ENCODE data around the gene ZBTB7C. TPM values are rescaled to one million over a fixed set of nuclear protein-coding genes. Genes with fewer than 3 reads are reported as not detected.
A peak's percentile ranks its signal among the peaks of the same experiment; 100 is the strongest.

ZBTB7C gene
- total and polyA plus RNA-seq, 5 donors from 2014 or later, result not detected

DNA sequence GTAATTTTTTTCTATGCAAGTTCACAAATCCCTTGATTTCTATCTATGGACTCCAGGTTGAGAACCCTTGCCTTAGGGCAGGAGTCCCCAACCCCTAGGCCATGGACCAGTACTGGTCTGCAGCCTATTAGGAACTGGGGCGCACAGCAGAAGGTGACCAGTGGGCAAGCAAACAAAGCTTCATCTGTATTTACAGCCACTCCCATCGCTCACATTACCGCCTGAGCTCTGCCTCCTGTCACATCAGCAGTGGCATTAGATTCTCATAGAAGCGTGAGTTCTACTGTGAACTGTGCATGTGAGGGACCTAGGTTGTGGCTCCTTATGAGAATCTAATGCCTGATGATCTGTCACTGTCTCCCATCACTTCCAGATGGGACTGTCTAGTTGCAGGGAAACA is 408.5 kb downstream of the ZBTB7C start:
- no peak overlapping the region for H3K27ac Mint-ChIP-seq
- H3K4me3 Mint-ChIP-seq, result no peak overlapping the region
- H3K27ac ChIP-seq (ENCODE audit: insufficient read depth, low read length, poor library complexity, severe bottlenecking), result no peak overlapping the region
- no peaks in the 10 kb centered on the region for H3K4me1 Mint-ChIP-seq
- H3K4me3 ChIP-seq (ENCODE audit: low read depth, low read length), result no peak overlapping the region
- H3K27me3 ChIP-seq (ENCODE audit: control insufficient read depth, insufficient read depth, low read length), result no peaks in the 10 kb centered on the region
- H3K36me3 Mint-ChIP-seq, result no peaks in the 10 kb centered on the region
- no peak for ATAC-seq (ENCODE audit: low read depth in 2 of 2)
- H3K27me3 Mint-ChIP-seq, result peaks cover 4% of the 10 kb centered on the region
- DNase-seq, result no peak
- no peaks in the 10 kb centered on the region for H3K4me1 ChIP-seq (ENCODE audit: control insufficient read depth, insufficient read depth, low read length, poor library complexity, severe bottlenecking)
- peaks cover 0 to 12% (median 1%) of the 10 kb centered on the region in 7 donors for H3K9me3 Mint-ChIP-seq
- H3K9me3 ChIP-seq (ENCODE audit: control insufficient read depth in 2 of 2, low read length in 2 of 2), result peaks cover 3 to 7% of the 10 kb centered on the region in 2 experiments
- no peaks in the 10 kb centered on the region for H3K36me3 ChIP-seq (ENCODE audit: control insufficient read depth, insufficient read depth, low read length)

- peaks cover 3 to 7% of the 10 kb centered on the region in 2 experiments for H3K9me3 ChIP-seq (ENCODE audit: control insufficient read depth in 2 of 2, low read length in 2 of 2)
- peaks cover 0 to 12% (median 1%) of the 10 kb centered on the region in 7 donors for H3K9me3 Mint-ChIP-seq
- peaks cover 4% of the 10 kb centered on the region for H3K27me3 Mint-ChIP-seq
- ATAC-seq (ENCODE audit: low read depth in 2 of 2), result no peak
- H3K36me3 ChIP-seq (ENCODE audit: control insufficient read depth, insufficient read depth, low read length), result no peaks in the 10 kb centered on the region
- no peaks in the 10 kb centered on the region for H3K36me3 Mint-ChIP-seq
- no peak for DNase-seq
- no peak overlapping the region for H3K4me3 Mint-ChIP-seq
- no peaks in the 10 kb centered on the region for H3K4me1 ChIP-seq (ENCODE audit: control insufficient read depth, insufficient read depth, low read length, poor library complexity, severe bottlenecking)
- H3K27ac Mint-ChIP-seq, result no peak overlapping the region
- H3K4me3 ChIP-seq (ENCODE audit: low read depth, low read length), result no peak overlapping the region
- no peaks in the 10 kb centered on the region for H3K27me3 ChIP-seq (ENCODE audit: control insufficient read depth, insufficient read depth, low read length)
- no peaks in the 10 kb centered on the region for H3K4me1 Mint-ChIP-seq
- H3K27ac ChIP-seq (ENCODE audit: insufficient read depth, low read length, poor library complexity, severe bottlenecking), result no peak overlapping the region
These were observed 409.4 kb downstream of the ZBTB7C start for GRCh38 chr18:47999801-48000248.

GRCh38 chr18:47997338-47997780 is 411.8 kb downstream of the ZBTB7C start:
- Mint-ChIP-seq H3K4me1 (no peaks in the 10 kb centered on the region), H3K27ac (no peak overlapping the region), H3K36me3 (no peaks in the 10 kb centered on the region), H3K9me3 (peaks cover 0 to 12% (median 1%) of the 10 kb centered on the region in 7 donors), H3K27me3 (no peaks in the 10 kb centered on the region), H3K4me3 (no peak overlapping the region)
- Histone ChIP-seq H3K36me3 (ENCODE audit: control insufficient read depth, insufficient read depth, low read length) (no peaks in the 10 kb centered on the region), H3K9me3 (ENCODE audit: control insufficient read depth in 2 of 2, low read length in 2 of 2) (peaks cover 3 to 7% of the 10 kb centered on the region in 2 experiments), H3K27me3 (ENCODE audit: control insufficient read depth, insufficient read depth, low read length) (no peaks in the 10 kb centered on the region), H3K27ac (ENCODE audit: insufficient read depth, low read length, poor library complexity, severe bottlenecking) (no peak overlapping the region), H3K4me1 (ENCODE audit: control insufficient read depth, insufficient read depth, low read length, poor library complexity, severe bottlenecking) (no peaks in the 10 kb centered on the region), H3K4me3 (ENCODE audit: low read depth, low read length) (no peak overlapping the region)
- DNase-seq, result peak in 1 of 3 donors; percentile 16
- ATAC-seq (ENCODE audit: low read depth in 2 of 2), result no peak

- H3K4me1 ChIP-seq (ENCODE audit: control insufficient read depth, insufficient read depth, low read length, poor library complexity, severe bottlenecking), result no peaks in the 10 kb centered on the region
- H3K4me1 Mint-ChIP-seq, result no peaks in the 10 kb centered on the region
- H3K27ac ChIP-seq (ENCODE audit: insufficient read depth, low read length, poor library complexity, severe bottlenecking), result no peak overlapping the region
- H3K36me3 ChIP-seq (ENCODE audit: control insufficient read depth, insufficient read depth, low read length), result no peaks in the 10 kb centered on the region
- no peak for DNase-seq
- no peak for ATAC-seq (ENCODE audit: low read depth in 2 of 2)
- no peaks in the 10 kb centered on the region for H3K27me3 Mint-ChIP-seq
- H3K27me3 ChIP-seq (ENCODE audit: control insufficient read depth, insufficient read depth, low read length), result no peaks in the 10 kb centered on the region
- peaks cover 0 to 12% (median 4%) of the 10 kb centered on the region in 7 donors for H3K9me3 Mint-ChIP-seq
- H3K36me3 Mint-ChIP-seq, result no peaks in the 10 kb centered on the region
- H3K4me3 ChIP-seq (ENCODE audit: low read depth, low read length), result no peak overlapping the region
- peaks cover 3 to 7% of the 10 kb centered on the region in 2 experiments for H3K9me3 ChIP-seq (ENCODE audit: control insufficient read depth in 2 of 2, low read length in 2 of 2)
- H3K4me3 Mint-ChIP-seq, result no peak overlapping the region
- no peak overlapping the region for H3K27ac Mint-ChIP-seq
These were observed 413.1 kb downstream of the ZBTB7C start for GRCh38 chr18:47996091-47996541.

GRCh38 chr18:47995654-47996053 is 413.5 kb downstream of the ZBTB7C start:
- Mint-ChIP-seq H3K27ac (no peak overlapping the region), H3K4me3 (no peak overlapping the region)

DNA sequence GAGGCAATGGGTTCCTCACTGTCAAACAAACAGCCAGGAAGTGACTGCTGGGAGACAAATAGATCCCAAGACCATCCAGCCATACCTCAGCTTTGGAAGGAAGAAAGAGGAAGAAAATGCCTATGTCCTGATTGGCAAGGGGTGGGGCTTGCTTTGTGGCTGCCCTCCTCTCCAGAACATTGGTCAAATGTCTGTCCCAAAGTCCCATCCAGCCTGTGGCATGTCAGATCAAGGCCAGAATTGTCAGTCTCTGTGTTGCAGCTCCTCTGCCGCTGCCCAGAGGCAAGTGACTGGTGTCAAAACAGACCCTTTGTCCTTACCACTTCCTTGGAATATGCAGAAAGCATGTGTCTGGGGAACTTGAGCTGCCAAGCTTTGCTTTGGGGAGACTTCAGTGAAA is 415.8 kb downstream of the ZBTB7C start:
- H3K4me1 ChIP-seq (ENCODE audit: control insufficient read depth, insufficient read depth, low read length, poor library complexity, severe bottlenecking), result no peaks in the 10 kb centered on the region
- Mint-ChIP-seq H3K36me3 (no peaks in the 10 kb centered on the region), H3K9me3 (peaks cover 0 to 12% (median 3%) of the 10 kb centered on the region in 7 donors)

More at GRCh38 chr18:47995654-47996053, 413.5 kb downstream of the ZBTB7C start:
- DNase-seq (no peak), ATAC-seq (ENCODE audit: low read depth in 2 of 2) (no peak)
- H3K4me1 ChIP-seq (ENCODE audit: control insufficient read depth, insufficient read depth, low read length, poor library complexity, severe bottlenecking), result no peaks in the 10 kb centered on the region
- peaks cover 3 to 7% of the 10 kb centered on the region in 2 experiments for H3K9me3 ChIP-seq (ENCODE audit: control insufficient read depth in 2 of 2, low read length in 2 of 2)
- no peak overlapping the region for H3K4me3 ChIP-seq (ENCODE audit: low read depth, low read length)
- peaks cover 3% of the 10 kb centered on the region for H3K27me3 Mint-ChIP-seq
- H3K9me3 Mint-ChIP-seq, result peaks cover 0 to 12% (median 4%) of the 10 kb centered on the region in 7 donors
- no peaks in the 10 kb centered on the region for H3K36me3 Mint-ChIP-seq
- no peak overlapping the region for H3K27ac ChIP-seq (ENCODE audit: insufficient read depth, low read length, poor library complexity, severe bottlenecking)
- no peaks in the 10 kb centered on the region for H3K36me3 ChIP-seq (ENCODE audit: control insufficient read depth, insufficient read depth, low read length)
- no peaks in the 10 kb centered on the region for H3K4me1 Mint-ChIP-seq
- H3K27me3 ChIP-seq (ENCODE audit: control insufficient read depth, insufficient read depth, low read length), result no peaks in the 10 kb centered on the region

GRCh38 chr18:47992976-47993375 is 416.2 kb downstream of the ZBTB7C start:
- H3K4me1 Mint-ChIP-seq, result no peaks in the 10 kb centered on the region

More for the DNA sequence above, 415.8 kb downstream of the ZBTB7C start:
- Histone ChIP-seq H3K27ac (ENCODE audit: insufficient read depth, low read length, poor library complexity, severe bottlenecking) (no peak overlapping the region), H3K9me3 (ENCODE audit: control insufficient read depth in 2 of 2, low read length in 2 of 2) (peaks cover 3 to 7% of the 10 kb centered on the region in 2 experiments), H3K4me3 (ENCODE audit: low read depth, low read length) (no peak overlapping the region), H3K27me3 (ENCODE audit: control insufficient read depth, insufficient read depth, low read length) (no peaks in the 10 kb centered on the region), H3K36me3 (ENCODE audit: control insufficient read depth, insufficient read depth, low read length) (no peaks in the 10 kb centered on the region)
- Mint-ChIP-seq H3K27ac (no peak overlapping the region), H3K4me1 (no peaks in the 10 kb centered on the region), H3K27me3 (peaks cover 15% of the 10 kb centered on the region), H3K4me3 (no peak overlapping the region)
- ATAC-seq (ENCODE audit: low read depth in 2 of 2) (no peak), DNase-seq (no peak)

DNA sequence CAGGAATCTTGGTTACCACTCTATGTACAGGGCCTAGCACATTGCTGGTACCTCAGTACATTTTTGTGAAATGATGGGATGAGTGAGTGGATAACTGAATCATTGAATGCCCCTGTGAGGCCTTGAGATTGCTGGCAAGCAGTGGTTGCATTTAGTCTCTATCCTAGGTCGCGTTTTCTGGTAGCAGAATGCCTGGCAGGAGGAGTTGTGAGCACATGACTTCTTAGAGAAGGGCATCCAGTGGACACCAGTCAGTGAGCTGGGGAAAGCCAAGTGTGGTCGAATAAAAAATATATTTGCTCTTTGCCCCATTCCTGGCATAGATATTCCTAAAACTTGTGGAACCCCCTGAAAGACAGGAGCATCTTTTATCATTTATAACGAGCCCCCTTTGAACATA is 416.9 kb downstream of the ZBTB7C start:
- Histone ChIP-seq H3K36me3 (ENCODE audit: control insufficient read depth, insufficient read depth, low read length) (no peaks in the 10 kb centered on the region), H3K4me3 (ENCODE audit: low read depth, low read length) (no peak overlapping the region), H3K4me1 (ENCODE audit: control insufficient read depth, insufficient read depth, low read length, poor library complexity, severe bottlenecking) (no peaks in the 10 kb centered on the region), H3K27ac (ENCODE audit: insufficient read depth, low read length, poor library complexity, severe bottlenecking) (no peak overlapping the region), H3K9me3 (ENCODE audit: control insufficient read depth in 2 of 2, low read length in 2 of 2) (peaks cover 0 to 3% of the 10 kb centered on the region in 2 experiments), H3K27me3 (ENCODE audit: control insufficient read depth, insufficient read depth, low read length) (no peaks in the 10 kb centered on the region)
- DNase-seq, result no peak
- no peaks in the 10 kb centered on the region for H3K4me1 Mint-ChIP-seq
- H3K4me3 Mint-ChIP-seq, result no peak overlapping the region
- H3K27me3 Mint-ChIP-seq, result peaks cover 20% of the 10 kb centered on the region
- H3K9me3 Mint-ChIP-seq, result peaks cover 0 to 7% (median 3%) of the 10 kb centered on the region in 7 donors
- H3K36me3 Mint-ChIP-seq, result no peaks in the 10 kb centered on the region
- ATAC-seq (ENCODE audit: low read depth in 2 of 2), result no peak
- H3K27ac Mint-ChIP-seq, result no peak overlapping the region

More at GRCh38 chr18:47992976-47993375, 416.2 kb downstream of the ZBTB7C start:
- no peak for DNase-seq
- no peaks in the 10 kb centered on the region for H3K27me3 ChIP-seq (ENCODE audit: control insufficient read depth, insufficient read depth, low read length)
- ATAC-seq (ENCODE audit: low read depth in 2 of 2), result no peak
- Mint-ChIP-seq H3K27ac (no peak overlapping the region), H3K27me3 (peaks cover 15% of the 10 kb centered on the region), H3K4me3 (no peak overlapping the region), H3K9me3 (peaks cover 0 to 12% (median 3%) of the 10 kb centered on the region in 7 donors), H3K36me3 (no peaks in the 10 kb centered on the region)
- no peak overlapping the region for H3K4me3 ChIP-seq (ENCODE audit: low read depth, low read length)
- H3K9me3 ChIP-seq (ENCODE audit: control insufficient read depth in 2 of 2, low read length in 2 of 2), result peaks cover 3 to 7% of the 10 kb centered on the region in 2 experiments
- H3K27ac ChIP-seq (ENCODE audit: insufficient read depth, low read length, poor library complexity, severe bottlenecking), result no peak overlapping the region
- no peaks in the 10 kb centered on the region for H3K4me1 ChIP-seq (ENCODE audit: control insufficient read depth, insufficient read depth, low read length, poor library complexity, severe bottlenecking)
- H3K36me3 ChIP-seq (ENCODE audit: control insufficient read depth, insufficient read depth, low read length), result no peaks in the 10 kb centered on the region

All from CD4-positive, CD25-positive, alpha-beta regulatory T cell (primary cell).